UCSD-AML1 (cell line): ENCODE data around the gene C11orf58.

Experiments
- DNase-seq: peaks from one replicate; lab custom pipeline; 2025; ENCODE audit not compliant: unreplicated experiment; lab: John Stamatoyannopoulos, UW

C11orf58 gene

GRCh38 chr11:16767957-16768356 is 29.5 kb downstream of the C11orf58 start:
- DNase-seq = no peak

GRCh38 chr11:16769386-16769785 is 30.9 kb downstream of the C11orf58 start:
- DNase-seq = no peak

- DNase-seq = no peak
Measured at GRCh38 chr11:16770016-16770415, 31.6 kb downstream of the C11orf58 start.

- DNase-seq = no peak
Measured at GRCh38 chr11:16771350-16772140, 33.1 kb downstream of the C11orf58 start.

GRCh38 chr11:16772141-16772512 is 33.7 kb downstream of the C11orf58 start:
- DNase-seq = no peak

DNA sequence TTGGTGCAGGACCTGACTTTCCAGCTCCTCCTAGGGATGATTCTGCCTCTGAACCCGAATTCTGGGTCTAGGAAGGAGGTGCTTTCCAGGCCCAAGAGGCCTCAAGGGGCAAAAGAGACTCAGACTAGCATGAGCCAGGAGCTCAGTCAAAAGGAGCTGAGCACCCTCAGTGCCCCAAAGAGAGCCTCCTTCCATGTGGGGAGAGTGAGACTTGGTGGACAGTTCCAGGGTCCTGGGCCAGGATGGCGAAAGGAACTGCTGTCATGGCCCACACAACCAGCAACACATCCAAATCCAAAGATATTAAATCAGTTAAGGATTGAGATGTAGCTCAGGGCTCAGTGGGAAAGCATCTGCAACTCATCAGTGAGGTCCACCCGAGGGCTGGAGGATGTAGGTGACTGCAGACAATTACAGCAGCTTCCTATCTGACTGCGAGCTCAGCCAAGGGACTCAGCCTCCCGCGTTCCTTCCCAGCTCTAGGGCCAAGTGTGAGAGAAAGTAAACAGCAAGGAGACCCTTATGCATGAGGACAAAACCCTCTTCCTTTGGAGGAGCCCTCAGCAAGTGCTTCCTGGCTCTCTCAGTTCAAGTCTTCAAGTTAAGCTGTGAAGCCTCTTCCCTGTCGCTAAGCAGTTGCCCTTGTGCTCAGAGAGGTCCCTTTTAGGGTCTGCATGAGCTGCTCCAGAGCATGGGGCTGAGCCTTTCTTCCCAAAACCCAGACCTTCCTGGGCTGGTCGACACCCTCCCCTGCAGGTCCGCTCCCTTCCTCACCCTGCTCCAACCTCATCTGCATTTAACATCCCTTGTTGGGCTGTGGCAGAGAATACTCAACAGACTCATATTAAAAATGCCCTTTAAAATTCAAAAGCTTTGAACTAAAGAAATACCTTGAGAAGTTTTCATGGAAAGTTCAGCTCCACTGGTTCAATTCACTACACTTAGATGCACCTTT is 35.8 kb downstream of the C11orf58 start:
- no peak for DNase-seq

DNA sequence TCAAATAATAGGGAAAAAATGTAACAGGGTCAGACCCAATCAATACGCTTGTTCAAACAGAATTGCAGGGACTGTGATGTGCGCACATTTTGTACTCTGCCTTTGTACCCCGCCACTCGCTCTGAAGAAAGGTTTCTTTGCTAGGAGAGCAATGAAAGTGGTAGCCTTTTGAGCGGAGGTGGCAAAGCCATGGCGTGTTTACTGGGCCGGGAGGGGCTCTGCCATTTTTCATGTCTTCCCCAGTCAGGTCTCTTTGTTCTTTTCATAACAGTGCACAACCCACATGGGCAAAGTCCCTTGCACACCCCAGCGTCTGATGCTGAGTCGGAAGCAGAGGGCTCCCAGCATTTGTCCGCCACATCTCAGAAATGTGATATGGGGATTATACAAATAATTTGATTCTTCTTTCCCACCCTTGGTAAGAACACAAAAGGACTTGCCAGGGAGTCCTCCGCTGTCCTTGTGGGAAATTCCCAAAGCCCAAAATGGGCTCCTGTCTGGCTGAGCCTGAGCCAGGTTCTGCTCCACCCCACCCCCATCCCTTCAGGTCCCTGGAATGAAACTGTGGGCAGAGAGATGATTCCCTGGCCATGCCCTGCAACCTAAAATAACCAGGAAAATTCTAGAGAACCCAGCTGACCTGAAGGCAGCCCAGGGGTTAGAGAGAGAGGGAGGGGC is 36.6 kb downstream of the C11orf58 start:
- no peak for DNase-seq

- DNase-seq = no peak
Measured at GRCh38 chr11:16775614-16776283, 37.3 kb downstream of the C11orf58 start.

- DNase-seq = no peak
Measured at GRCh38 chr11:16776711-16777612, 38.5 kb downstream of the C11orf58 start.

- DNase-seq = no peak
Measured at GRCh38 chr11:16777613-16777975, 39.1 kb downstream of the C11orf58 start.

- no peak for DNase-seq
Measured at GRCh38 chr11:16778286-16778685, 39.8 kb downstream of the C11orf58 start.

- DNase-seq = no peak
Measured at GRCh38 chr11:16778876-16779275, 40.4 kb downstream of the C11orf58 start.

GRCh38 chr11:16779436-16779835 is 41.0 kb downstream of the C11orf58 start:
- peak; percentile 46 for DNase-seq

- no peak for DNase-seq
Measured at GRCh38 chr11:16780146-16780545, 41.7 kb downstream of the C11orf58 start.

- no peak for DNase-seq
Measured at GRCh38 chr11:16780698-16781550, 42.5 kb downstream of the C11orf58 start.

GRCh38 chr11:16781936-16782919 is 43.8 kb downstream of the C11orf58 start:
- no peak for DNase-seq

DNA sequence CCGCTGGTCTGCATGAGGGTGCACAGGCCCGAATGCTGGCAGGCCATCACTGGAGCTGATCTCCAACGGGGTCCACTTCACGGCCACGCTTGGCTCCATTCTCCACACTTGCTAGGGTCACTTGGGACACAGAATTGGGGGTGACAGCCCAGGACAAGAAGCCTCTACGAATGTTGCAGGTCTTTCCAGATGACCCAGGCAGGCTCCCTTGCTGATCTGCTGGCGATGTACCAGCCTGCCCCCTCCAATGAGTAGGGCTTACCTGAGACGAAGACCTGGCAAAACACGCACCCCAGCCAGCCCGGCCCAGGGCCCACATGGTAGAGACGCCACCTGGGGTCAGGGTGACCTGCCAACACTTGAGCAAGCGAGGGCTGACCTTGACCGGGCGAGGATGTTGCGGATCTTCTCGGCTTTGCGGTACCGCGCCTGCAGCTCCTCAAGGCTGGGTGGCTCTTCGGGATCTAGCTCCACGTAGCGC is 44.9 kb downstream of the C11orf58 start:
- no peak for DNase-seq

DNA sequence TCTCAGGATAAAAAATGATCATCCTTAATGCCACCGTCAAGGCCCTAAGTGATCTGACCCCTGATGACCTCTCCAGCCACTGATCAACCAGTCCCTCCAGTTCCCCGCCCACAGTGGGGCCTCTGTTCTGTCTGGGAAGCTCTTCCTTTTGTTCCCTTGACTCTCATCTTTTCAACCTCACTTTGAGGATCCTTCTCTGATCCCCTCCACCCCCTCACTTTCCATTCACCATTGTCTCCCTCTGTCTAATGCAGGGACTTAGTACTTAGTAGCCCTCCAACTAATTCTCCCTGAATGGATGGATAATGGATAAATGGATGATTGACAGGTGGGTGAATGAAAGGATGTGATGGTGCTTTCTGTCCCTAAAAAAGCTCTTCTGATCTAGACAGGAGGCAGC is 45.6 kb downstream of the C11orf58 start:
- DNase-seq = no peak
